ENCODE measurements around the gene UNC13C. TPM values are rescaled to one million over a fixed set of nuclear protein-coding genes. Genes with fewer than 3 reads are reported as not detected.

Gene UNC13C
- total and polyA plus RNA-seq, 2 of the 13 experiments (the other 11 are each of a cell fraction or from before 2014, with no cell fraction given), result 0.04 TPM; not detected in 1

GRCh38 chr15:54277834-54278233 is 299.6 kb downstream of the UNC13C start (continued):
- no peak for TF ChIP-seq CEBPB (IDR thresholded peaks at IDR 0.05; ENCODE audit: borderline replicate concordance, low read depth, low read length)

GRCh38 chr15:54280726-54281125 is 302.5 kb downstream of the UNC13C start:
- in situ Hi-C loops (cut with HindIII; ENCODE audit: extremely low pct_ligation_motif_present, low pct_unique_long_range_greater_than_20kb) (no loop called here), intact Hi-C loops (cut with micrococcal nuclease; ENCODE audit: unreplicated experiment) (loop anchor here (5.0 kb wide), 1 partner anchor 1118 kb away; no protein-coding TSS in a partner anchor)
- WGBS (ENCODE audit: low lambda C conversion rate), result 4% methylated on average over 7 of the region's 7 CpGs
- ChIA-PET POLR2A (no interaction called here), CTCF (ENCODE audit: low intra/inter-chr PET ratio, low total read pairs) (no interaction called here)
- Histone ChIP-seq H3K27ac (ENCODE audit: extremely low read length, insufficient read depth, low read length) (no peak overlapping the region), H3K27me3 (ENCODE audit: control insufficient read depth in 1 of 2, insufficient read depth in 2 of 2, low read length in 2 of 2) (no peaks in the 10 kb centered on the region), H4K20me1 (ENCODE audit: insufficient read depth, low read length) (no peaks in the 10 kb centered on the region), H3K9me3 (ENCODE audit: low read length) (no peaks in the 10 kb centered on the region), H2AFZ (ENCODE audit: low read length) (no peak overlapping the region), H3K4me1 (ENCODE audit: insufficient read depth, low read length) (no peaks in the 10 kb centered on the region), H3K79me2 (ENCODE audit: insufficient read depth, low read length) (no peaks in the 10 kb centered on the region), H3K4me3 (replicated peaks in 1 of 3; ENCODE audit: insufficient read depth in 1 of 3, low read depth in 2 of 3, low read length in 3 of 3) (no peak overlapping the region), H3K4me2 (ENCODE audit: low read depth, low read length) (no peak overlapping the region), H3K9ac (ENCODE audit: insufficient read depth, low read depth, low read length) (no peak overlapping the region), H3K36me3 (replicated peaks in 1 of 2; ENCODE audit: control insufficient read depth in 1 of 2, insufficient read depth in 2 of 2, low read length in 2 of 2) (no peaks in the 10 kb centered on the region)
- DNase-seq (ENCODE audit: low spot score) (no peak), ATAC-seq (no peak), FAIRE-seq (no peak)
- no TSS peak for BruUV-seq (replicated peaks)
- TF ChIP-seq NFYB (CRISPR knock-in tag; IDR thresholded peaks at IDR 0.05) (no peak), ZSCAN9 (CRISPR knock-in tag; IDR thresholded peaks at IDR 0.05; ENCODE audit: borderline replicate concordance) (no peak), ARNT2 (CRISPR knock-in tag; IDR thresholded peaks at IDR 0.05; ENCODE audit: low read depth) (no peak), ZFP36L1 (CRISPR knock-in tag; IDR thresholded peaks at IDR 0.05) (no peak), MYPOP (CRISPR knock-in tag; IDR thresholded peaks at IDR 0.05) (no peak), ZNF549 (CRISPR knock-in tag; IDR thresholded peaks at IDR 0.05) (no peak)
